KMS-11 (cell line): ENCODE measurements around the gene TECPR2.

ENCODE experiments used
- H2AFZ ChIP-seq: fragments of 200-600 bp; sonication (generic); 2 replicates; pipeline ENCODE4 v1.6.1; 2016; ENCODE audit warnings: antibody characterized with exemption, mixed run types, low read depth
- H3K27ac ChIP-seq: fragments of 200-600 bp; sonication (generic); 2 replicates; pipeline ENCODE4 v1.6.1; 2016; ENCODE audit warnings: mild to moderate bottlenecking, mixed run types
- H3K27me3 ChIP-seq: fragments of 200-600 bp; sonication (generic); 2 replicates; pipeline ENCODE4 v1.6.1; 2017; ENCODE audit warnings: mild to moderate bottlenecking, low read depth, mixed run types, moderate library complexity; ENCODE audit not compliant: insufficient read depth
- H3K36me3 ChIP-seq: fragments of 200-600 bp; sonication (generic); 2 replicates; pipeline ENCODE4 v1.6.1; 2017; ENCODE audit warnings: mild to moderate bottlenecking, mixed run types; ENCODE audit not compliant: insufficient read depth
- H3K4me1 ChIP-seq: fragments of 200-600 bp; sonication (generic); 2 replicates; pipeline ENCODE4 v1.6.1; 2016; ENCODE audit warnings: mild to moderate bottlenecking, low read depth, mixed run types; ENCODE audit not compliant: poor library complexity, severe bottlenecking
- H3K4me2 ChIP-seq: fragments of 200-600 bp; sonication (generic); 2 replicates; pipeline ENCODE4 v1.7.0; 2016; ENCODE audit warnings: mild to moderate bottlenecking, mixed run types
- H3K4me3 ChIP-seq: fragments of 200-600 bp; sonication (generic); IDR thresholded peaks from 2 replicates; pipeline ENCODE4 v1.6.1; 2017; ENCODE audit warnings: low read depth, low read length, mixed read lengths; ENCODE audit not compliant: insufficient read depth
- H3K79me2 ChIP-seq: fragments of 200-600 bp; sonication (generic); 2 replicates; pipeline ENCODE4 v1.6.1; 2016; ENCODE audit warnings: low read depth, mixed run types; ENCODE audit not compliant: insufficient read depth
- H3K9ac ChIP-seq: fragments of 200-600 bp; sonication (generic); 2 replicates; pipeline ENCODE4 v1.6.1; 2016; ENCODE audit warnings: mild to moderate bottlenecking, mixed run types
- H4K20me1 ChIP-seq: fragments of 200-600 bp; sonication (generic); 2 replicates; pipeline ENCODE4 v1.6.1; 2016; ENCODE audit warnings: mild to moderate bottlenecking, mixed run types; ENCODE audit not compliant: insufficient read depth
- CTCF ChIP-seq: fragments of 200-600 bp; sonication (generic); conservative IDR thresholded peaks from 2 replicates; pipeline ENCODE4 v1.6.1; 2017; ENCODE audit warnings: low read depth, mild to moderate bottlenecking, antibody characterized with exemption, low read length, moderate library complexity, mixed read lengths

Gene TECPR2

GRCh38 chr14:102471921-102472790, 109.4 kb downstream of the TECPR2 start:
- Histone ChIP-seq H3K4me2 (no peak overlapping the region), H3K27ac (no peak overlapping the region), H3K79me2 (no peaks in the 10 kb centered on the region)

GRCh38 chr14:102472791-102473150, 110.0 kb downstream of the TECPR2 start:
- Histone ChIP-seq H3K9ac (no peak overlapping the region), H3K4me3 (no peak overlapping the region), H2AFZ (no peak overlapping the region), H3K4me2 (no peak overlapping the region), H3K27ac (no peak overlapping the region), H3K79me2 (no peaks in the 10 kb centered on the region), H3K27me3 (no peaks in the 10 kb centered on the region), H4K20me1 (no peaks in the 10 kb centered on the region), H3K36me3 (no peaks in the 10 kb centered on the region), H3K4me1 (no peaks in the 10 kb centered on the region)
- TF ChIP-seq CTCF, result no peak

More at GRCh38 chr14:102471921-102472790, 109.4 kb downstream of the TECPR2 start:
- no peak overlapping the region for H3K4me3 ChIP-seq
- H3K27me3 ChIP-seq, result no peaks in the 10 kb centered on the region
- H4K20me1 ChIP-seq, result no peaks in the 10 kb centered on the region
- no peak overlapping the region for H3K9ac ChIP-seq
- H3K4me1 ChIP-seq, result no peaks in the 10 kb centered on the region
- no peak for TF ChIP-seq CTCF
- H2AFZ ChIP-seq, result no peak overlapping the region
- no peaks in the 10 kb centered on the region for H3K36me3 ChIP-seq

DNA sequence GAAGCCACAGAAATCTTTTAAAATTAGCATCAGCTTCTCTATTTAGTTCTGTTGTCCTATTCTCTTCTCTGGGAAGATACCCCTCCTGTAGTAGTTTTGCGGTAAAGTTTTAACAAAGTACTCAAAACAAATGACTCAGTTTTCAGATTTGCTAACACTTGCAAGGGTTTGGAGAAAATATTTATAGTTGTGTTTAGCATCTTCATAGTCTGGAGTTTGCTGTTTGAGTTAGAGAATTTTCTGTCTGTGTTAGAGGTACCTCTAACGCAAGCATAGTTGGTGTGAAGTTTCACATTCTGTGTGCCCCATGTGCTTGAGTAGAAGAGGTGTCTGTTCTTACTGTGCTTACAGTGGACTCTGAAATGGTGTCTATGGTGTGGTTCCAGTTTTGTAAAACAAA, 110.8 kb downstream of the TECPR2 start:
- no peak overlapping the region for H3K4me3 ChIP-seq
- H3K27ac ChIP-seq, result no peak overlapping the region
- H3K4me2 ChIP-seq, result no peak overlapping the region
- TF ChIP-seq CTCF, result no peak
- H2AFZ ChIP-seq, result no peak overlapping the region
- no peaks in the 10 kb centered on the region for H3K36me3 ChIP-seq
- H4K20me1 ChIP-seq, result no peaks in the 10 kb centered on the region
- H3K79me2 ChIP-seq, result no peaks in the 10 kb centered on the region
- no peaks in the 10 kb centered on the region for H3K27me3 ChIP-seq
- H3K4me1 ChIP-seq, result no peaks in the 10 kb centered on the region
- no peak overlapping the region for H3K9ac ChIP-seq

DNA sequence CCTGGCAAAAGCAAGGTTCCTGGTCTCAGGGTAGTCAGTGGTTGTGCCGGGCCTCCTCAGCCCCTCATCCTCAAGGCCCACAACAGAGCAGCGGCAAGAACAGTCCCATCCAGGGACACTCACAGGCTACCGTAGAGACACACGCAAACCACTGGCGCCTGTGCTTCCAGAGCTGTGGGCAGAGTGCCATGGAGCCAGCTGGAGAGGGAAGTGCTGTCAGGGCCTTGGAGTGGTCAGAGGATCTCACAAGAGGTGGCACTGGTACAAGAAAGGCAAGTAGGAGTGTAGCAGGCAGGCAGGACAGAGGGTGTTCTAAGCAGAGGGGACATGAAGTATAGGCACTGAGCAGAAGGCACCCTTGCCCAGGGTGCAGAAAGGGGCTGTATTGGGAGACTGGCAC, 112.2 kb downstream of the TECPR2 start:
- Histone ChIP-seq H3K4me2 (no peak overlapping the region), H3K27ac (no peak overlapping the region), H3K4me3 (no peak overlapping the region), H3K4me1 (no peaks in the 10 kb centered on the region), H4K20me1 (no peaks in the 10 kb centered on the region), H3K9ac (no peak overlapping the region), H3K36me3 (no peaks in the 10 kb centered on the region), H3K79me2 (no peaks in the 10 kb centered on the region), H2AFZ (no peak overlapping the region), H3K27me3 (no peaks in the 10 kb centered on the region)
- no peak for TF ChIP-seq CTCF
